GM19099 (cell line): ENCODE results near the gene OTUD6A.

Experiments
- POLR2A ChIP-seq: IDR thresholded peaks from 3 replicates; pipeline ENCODE4 v1.6.1; 2011; ENCODE audit warnings: low read depth; ENCODE audit not compliant: insufficient read length; ENCODE audit errors: extremely low read depth

OTUD6A gene

GRCh38 chrX:70084592-70085240 lies 22.5 kb downstream of the OTUD6A start:
- no peak for TF ChIP-seq POLR2A

GRCh38 chrX:70087857-70088630 lies 25.8 kb downstream of the OTUD6A start:
- no peak for TF ChIP-seq POLR2A

DNA sequence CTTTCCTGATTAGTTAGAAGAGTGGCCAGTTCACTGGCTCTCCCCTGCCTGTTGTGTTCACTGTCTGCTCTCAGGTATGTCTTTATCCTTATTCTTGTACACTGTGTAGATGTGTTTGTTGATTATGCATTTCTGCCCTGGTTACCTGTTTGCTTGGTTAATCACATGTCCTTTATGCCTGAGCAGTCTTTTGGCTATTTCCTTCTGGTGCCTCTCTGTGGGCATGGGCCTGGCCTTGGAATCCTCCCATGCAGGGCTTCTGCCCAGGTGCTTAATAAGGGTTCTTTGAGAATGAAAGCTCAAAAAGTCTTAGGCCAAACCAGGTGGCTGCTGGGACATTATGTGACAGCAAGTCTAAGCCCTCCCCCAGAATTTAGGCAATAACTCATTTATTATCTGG lies 26.5 kb downstream of the OTUD6A start:
- no peak for TF ChIP-seq POLR2A

- no peak for TF ChIP-seq POLR2A
These were observed 27.5 kb downstream of the OTUD6A start for GRCh38 chrX:70089604-70090297.

DNA sequence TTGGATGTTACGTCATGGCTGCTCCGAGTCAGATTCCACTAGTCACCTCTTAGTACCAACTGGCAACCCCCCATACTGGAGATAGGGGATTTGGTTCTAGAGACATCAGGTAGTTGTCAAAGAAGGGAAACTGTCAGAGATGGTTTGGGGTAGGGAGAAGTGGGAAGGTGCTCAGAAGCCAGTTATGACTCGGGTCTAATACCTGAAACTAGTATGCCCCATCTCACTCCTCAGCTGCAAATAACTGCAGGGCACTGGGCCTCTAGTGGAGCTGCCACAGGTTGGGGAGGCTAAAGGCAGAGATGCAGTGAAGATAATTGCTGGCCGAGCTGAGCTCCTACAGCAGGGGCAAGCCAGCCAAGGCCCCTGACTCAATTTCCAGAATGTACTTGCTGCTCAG lies 30.0 kb downstream of the OTUD6A start:
- no peak for TF ChIP-seq POLR2A

GRCh38 chrX:70096052-70096451 lies 33.8 kb downstream of the OTUD6A start:
- no peak for TF ChIP-seq POLR2A

DNA sequence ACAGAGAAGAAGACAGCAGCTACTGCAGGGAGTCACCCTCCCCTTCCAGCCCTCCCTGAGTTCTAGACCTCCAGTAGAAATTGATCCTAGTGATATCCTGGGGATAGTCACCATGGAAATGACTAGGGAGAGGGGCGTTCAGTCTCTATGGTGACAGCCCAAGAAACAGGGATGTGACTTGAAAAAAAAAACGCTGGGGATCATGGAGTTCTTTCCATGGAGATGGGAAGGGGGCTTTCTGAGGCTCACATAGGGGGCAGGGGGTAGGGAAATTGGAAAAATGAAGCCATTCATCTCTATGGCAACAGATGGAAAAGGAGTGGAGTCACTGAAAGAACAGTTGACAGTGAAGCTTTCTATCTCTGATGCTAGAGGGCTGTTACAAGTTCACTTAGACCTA lies 43.0 kb downstream of the OTUD6A start:
- no peak for TF ChIP-seq POLR2A
